HEK293 (cell line): ENCODE results near the gene MRPS6.

Experiments used
- BCL6B ChIP-seq: fragments of 450-650 bp; formaldehyde crosslinking; IDR thresholded peaks from 2 replicates; pipeline ENCODE4 v1.5.1; 2017; ENCODE audit warnings: missing biosample characterization, missing genetic modification characterization
- EGR2 ChIP-seq: fragments of 450-650 bp; formaldehyde crosslinking; IDR thresholded peaks from 2 replicates; pipeline ENCODE4 v1.5.1; 2016; ENCODE audit warnings: low read depth, missing biosample characterization, missing genetic modification characterization
- KLF8 ChIP-seq: fragments of 450-650 bp; formaldehyde crosslinking; IDR thresholded peaks from 2 replicates; pipeline ENCODE4 v1.5.1; 2016; ENCODE audit warnings: missing biosample characterization, missing genetic modification characterization
- OVOL3 ChIP-seq: fragments of 450-650 bp; formaldehyde crosslinking; IDR thresholded peaks from 2 replicates; pipeline ENCODE4 v1.5.1; 2016; ENCODE audit warnings: missing biosample characterization, missing genetic modification characterization
- SP7 ChIP-seq: fragments of 450-650 bp; formaldehyde crosslinking; IDR thresholded peaks from 2 replicates; pipeline ENCODE4 v1.5.1; 2016; ENCODE audit warnings: missing biosample characterization, missing genetic modification characterization
- ZBTB48 ChIP-seq: fragments of 450-650 bp; formaldehyde crosslinking; IDR thresholded peaks from 2 replicates; pipeline ENCODE4 v1.5.1; 2016; ENCODE audit warnings: missing biosample characterization, missing genetic modification characterization
- ZBTB8A ChIP-seq: fragments of 450-650 bp; formaldehyde crosslinking; IDR thresholded peaks from 2 replicates; pipeline ENCODE4 v1.5.1; 2016; ENCODE audit warnings: missing biosample characterization, missing genetic modification characterization
- ZEB2 ChIP-seq: fragments of 450-650 bp; formaldehyde crosslinking; IDR thresholded peaks from 2 replicates; pipeline ENCODE4 v1.5.1; 2016; ENCODE audit warnings: missing biosample characterization, missing genetic modification characterization
- ZNF10 ChIP-seq: fragments of 450-650 bp; formaldehyde crosslinking; IDR thresholded peaks from 2 replicates; pipeline ENCODE4 v1.5.1; 2017; ENCODE audit warnings: missing biosample characterization, missing genetic modification characterization
- ZNF114 ChIP-seq: fragments of 450-650 bp; formaldehyde crosslinking; IDR thresholded peaks from 2 replicates; pipeline ENCODE4 v1.5.0; 2017; ENCODE audit warnings: missing biosample characterization, missing genetic modification characterization
- ZNF146 ChIP-seq: fragments of 450-650 bp; formaldehyde crosslinking; IDR thresholded peaks from 2 replicates; pipeline ENCODE4 v1.5.1; 2016; ENCODE audit warnings: missing biosample characterization, missing genetic modification characterization
- ZNF148 ChIP-seq: fragments of 450-650 bp; formaldehyde crosslinking; IDR thresholded peaks from 2 replicates; pipeline ENCODE4 v1.5.0; 2017; ENCODE audit warnings: missing biosample characterization, missing genetic modification characterization, borderline replicate concordance
- ZNF157 ChIP-seq: fragments of 450-650 bp; formaldehyde crosslinking; IDR thresholded peaks from 2 replicates; pipeline ENCODE4 v1.5.1; 2016; ENCODE audit warnings: missing biosample characterization, missing genetic modification characterization
- ZNF2 ChIP-seq: fragments of 450-650 bp; formaldehyde crosslinking; IDR thresholded peaks from 2 replicates; pipeline ENCODE4 v1.5.1; 2016; ENCODE audit warnings: missing biosample characterization, missing genetic modification characterization
- ZNF302 ChIP-seq: fragments of 450-650 bp; formaldehyde crosslinking; IDR thresholded peaks from 2 replicates; pipeline ENCODE4 v1.5.1; 2016; ENCODE audit warnings: missing biosample characterization, missing genetic modification characterization, low read depth
- ZNF354C ChIP-seq: fragments of 450-650 bp; formaldehyde crosslinking; IDR thresholded peaks from 2 replicates; pipeline ENCODE4 v1.5.1; 2016; ENCODE audit warnings: missing biosample characterization, missing genetic modification characterization, low read depth, borderline replicate concordance
- ZNF366 ChIP-seq: fragments of 450-650 bp; formaldehyde crosslinking; conservative IDR thresholded peaks from 2 replicates; pipeline ENCODE4 v1.5.1; 2016; ENCODE audit warnings: missing biosample characterization, missing genetic modification characterization
- ZNF391 ChIP-seq: fragments of 450-650 bp; formaldehyde crosslinking; IDR thresholded peaks from 2 replicates; pipeline ENCODE4 v1.5.1; 2016; ENCODE audit warnings: low read depth, missing biosample characterization, missing genetic modification characterization, borderline replicate concordance
- ZNF394 ChIP-seq: fragments of 450-650 bp; formaldehyde crosslinking; IDR thresholded peaks from 2 replicates; pipeline ENCODE4 v1.5.1; 2016; ENCODE audit warnings: missing biosample characterization, missing genetic modification characterization, mild to moderate bottlenecking, moderate library complexity, borderline replicate concordance
- ZNF433 ChIP-seq: fragments of 450-650 bp; formaldehyde crosslinking; IDR thresholded peaks from 2 replicates; pipeline ENCODE4 v1.5.1; 2016; ENCODE audit warnings: missing biosample characterization, missing genetic modification characterization, low read depth
- ZNF488 ChIP-seq: fragments of 450-650 bp; formaldehyde crosslinking; IDR thresholded peaks from 2 replicates; pipeline ENCODE4 v1.5.1; 2016; ENCODE audit warnings: missing biosample characterization, missing genetic modification characterization
- ZNF510 ChIP-seq: fragments of 450-650 bp; formaldehyde crosslinking; IDR thresholded peaks from 2 replicates; pipeline ENCODE4 v1.5.1; 2018; ENCODE audit warnings: mild to moderate bottlenecking, missing genetic modification characterization, missing biosample characterization; ENCODE audit not compliant: insufficient replicate concordance
- ZNF544 ChIP-seq: fragments of 450-650 bp; formaldehyde crosslinking; IDR thresholded peaks from 2 replicates; pipeline ENCODE4 v1.5.0; 2017; ENCODE audit warnings: missing biosample characterization, missing genetic modification characterization
- ZNF549 ChIP-seq: fragments of 450-650 bp; IDR thresholded peaks from 2 replicates; pipeline ENCODE4 v1.5.1; 2018; ENCODE audit warnings: missing biosample characterization, missing genetic modification characterization, mild to moderate bottlenecking, inconsistent platforms, moderate library complexity
- ZNF560 ChIP-seq: fragments of 450-650 bp; formaldehyde crosslinking; IDR thresholded peaks from 2 replicates; pipeline ENCODE4 v1.5.1; 2017; ENCODE audit warnings: missing biosample characterization, missing genetic modification characterization, borderline replicate concordance
- ZNF561 ChIP-seq: fragments of 450-650 bp; IDR thresholded peaks from 2 replicates; pipeline ENCODE4 v1.5.1; 2018; ENCODE audit warnings: missing biosample characterization, missing genetic modification characterization, borderline replicate concordance
- ZNF571 ChIP-seq: fragments of 450-650 bp; formaldehyde crosslinking; IDR thresholded peaks from 2 replicates; pipeline ENCODE4 v1.5.0; 2017; ENCODE audit warnings: missing biosample characterization, missing genetic modification characterization
- ZNF621 ChIP-seq: fragments of 450-650 bp; formaldehyde crosslinking; IDR thresholded peaks from 2 replicates; pipeline ENCODE4 v1.5.1; 2017; ENCODE audit warnings: missing biosample characterization, missing genetic modification characterization
- ZNF639 ChIP-seq: fragments of 450-650 bp; formaldehyde crosslinking; IDR thresholded peaks from 2 replicates; pipeline ENCODE4 v1.5.1; 2016; ENCODE audit warnings: missing biosample characterization, missing genetic modification characterization
- ZNF660 ChIP-seq: fragments of 450-650 bp; IDR thresholded peaks from 2 replicates; pipeline ENCODE4 v1.5.1; 2018; ENCODE audit warnings: missing biosample characterization, mild to moderate bottlenecking, missing genetic modification characterization
- ZNF664 ChIP-seq: fragments of 450-650 bp; formaldehyde crosslinking; IDR thresholded peaks from 2 replicates; pipeline ENCODE4 v1.5.1; 2016; ENCODE audit warnings: missing biosample characterization, missing genetic modification characterization
- ZNF785 ChIP-seq: fragments of 450-650 bp; formaldehyde crosslinking; IDR thresholded peaks from 2 replicates; pipeline ENCODE4 v1.5.1; 2016; ENCODE audit warnings: missing biosample characterization, missing genetic modification characterization
- ZNF843 ChIP-seq: fragments of 450-650 bp; formaldehyde crosslinking; IDR thresholded peaks from 2 replicates; pipeline ENCODE4 v1.5.1; 2016; ENCODE audit warnings: missing biosample characterization, missing genetic modification characterization
- ZSCAN18 ChIP-seq: fragments of 450-650 bp; formaldehyde crosslinking; IDR thresholded peaks from 2 replicates; pipeline ENCODE4 v1.5.1; 2016; ENCODE audit warnings: missing biosample characterization, missing genetic modification characterization
- ZSCAN23 ChIP-seq: fragments of 450-650 bp; formaldehyde crosslinking; IDR thresholded peaks from 2 replicates; pipeline ENCODE4 v1.5.1; 2016; ENCODE audit warnings: missing biosample characterization, missing genetic modification characterization

The MRPS6 gene

GRCh38 chr21:34128124-34128523 lies 54.7 kb downstream of the MRPS6 start (continued):
- TF ChIP-seq ZNF621 (tag by site-specific recombination) (no peak), ZNF148 (tag by site-specific recombination) (no peak), ZNF354C (no peak), ZNF146 (no peak), ZNF510 (tag by site-specific recombination) (no peak), ZNF664 (tag by site-specific recombination) (no peak), ZNF561 (tag by site-specific recombination) (no peak), ZNF114 (tag by site-specific recombination) (no peak), EGR2 (tag by site-specific recombination) (peak; percentile 65), ZNF660 (tag by site-specific recombination) (no peak), ZSCAN23 (tag by site-specific recombination) (no peak), ZNF571 (tag by site-specific recombination) (no peak), ZNF785 (no peak), ZNF843 (no peak), SP7 (no peak), ZNF488 (tag by site-specific recombination) (no peak), OVOL3 (tag by site-specific recombination) (no peak), ZNF391 (tag by site-specific recombination) (no peak), ZSCAN18 (tag by site-specific recombination) (no peak), ZNF302 (tag by site-specific recombination) (no peak), ZNF366 (tag by site-specific recombination) (no peak), KLF8 (tag by site-specific recombination) (0 out of 2 replicates have a peak, but pooled peaks have one; percentile 16), ZNF394 (tag by site-specific recombination) (no peak), BCL6B (no peak), ZBTB8A (tag by site-specific recombination) (no peak), ZEB2 (tag by site-specific recombination) (0 out of 2 replicates have a peak, but pooled peaks have one; percentile 20), ZBTB48 (tag by site-specific recombination) (peak; percentile 76), ZNF639 (no peak), ZNF433 (tag by site-specific recombination) (no peak), ZNF157 (tag by site-specific recombination) (no peak), ZNF549 (tag by site-specific recombination) (no peak), ZNF544 (no peak), ZNF2 (tag by site-specific recombination) (no peak), ZNF10 (tag by site-specific recombination) (no peak), ZNF560 (tag by site-specific recombination) (no peak)
